ENCODE measurements around the gene SLC11A2.
"Not testable (repeated sequence)": the region's sequence is repeated elsewhere in the genome, so short reads cannot be mapped to it uniquely, and the experiment has no call there.

SLC11A2 gene

DNA sequence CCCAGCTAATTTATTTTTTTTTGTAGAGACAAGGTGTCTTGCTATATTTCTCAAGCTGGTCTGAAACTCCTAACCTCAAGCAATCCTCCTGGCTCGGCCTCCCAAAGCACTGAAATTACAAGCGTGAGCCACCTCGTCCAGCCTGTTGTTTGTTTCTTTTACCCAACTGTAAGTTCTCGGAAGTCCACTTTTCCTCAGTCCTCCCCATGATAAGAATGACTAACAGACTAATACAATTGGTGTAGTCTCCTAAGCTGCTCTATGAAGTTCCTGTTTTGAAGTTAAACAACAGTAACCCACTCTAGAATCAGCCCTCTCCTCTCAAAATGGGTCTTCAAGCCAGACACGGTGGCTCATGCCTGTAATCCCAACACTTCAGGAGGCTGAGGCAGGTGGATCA, 37.3 kb downstream of the SLC11A2 start:
- no peak for DNase-seq

DNA sequence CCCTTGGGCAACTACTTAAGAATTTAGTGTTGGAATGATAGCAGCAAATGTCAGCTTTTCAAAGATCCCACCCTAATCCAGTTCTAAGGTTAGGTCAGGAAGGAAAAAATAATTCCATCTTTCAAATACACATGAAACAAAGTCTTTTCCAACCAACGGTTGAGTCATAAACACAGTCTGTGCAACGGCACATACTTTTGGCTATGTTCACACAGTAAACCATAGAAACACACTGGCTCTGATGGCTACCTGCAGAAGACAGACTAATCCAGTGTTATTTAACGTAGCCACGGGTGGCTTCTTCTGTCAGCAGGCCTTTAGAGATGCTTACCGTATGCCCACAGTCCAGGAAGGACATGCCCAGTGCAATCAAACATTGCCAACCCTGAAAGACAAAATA, 38.1 kb downstream of the SLC11A2 start:
- DNase-seq: no peak

DNA sequence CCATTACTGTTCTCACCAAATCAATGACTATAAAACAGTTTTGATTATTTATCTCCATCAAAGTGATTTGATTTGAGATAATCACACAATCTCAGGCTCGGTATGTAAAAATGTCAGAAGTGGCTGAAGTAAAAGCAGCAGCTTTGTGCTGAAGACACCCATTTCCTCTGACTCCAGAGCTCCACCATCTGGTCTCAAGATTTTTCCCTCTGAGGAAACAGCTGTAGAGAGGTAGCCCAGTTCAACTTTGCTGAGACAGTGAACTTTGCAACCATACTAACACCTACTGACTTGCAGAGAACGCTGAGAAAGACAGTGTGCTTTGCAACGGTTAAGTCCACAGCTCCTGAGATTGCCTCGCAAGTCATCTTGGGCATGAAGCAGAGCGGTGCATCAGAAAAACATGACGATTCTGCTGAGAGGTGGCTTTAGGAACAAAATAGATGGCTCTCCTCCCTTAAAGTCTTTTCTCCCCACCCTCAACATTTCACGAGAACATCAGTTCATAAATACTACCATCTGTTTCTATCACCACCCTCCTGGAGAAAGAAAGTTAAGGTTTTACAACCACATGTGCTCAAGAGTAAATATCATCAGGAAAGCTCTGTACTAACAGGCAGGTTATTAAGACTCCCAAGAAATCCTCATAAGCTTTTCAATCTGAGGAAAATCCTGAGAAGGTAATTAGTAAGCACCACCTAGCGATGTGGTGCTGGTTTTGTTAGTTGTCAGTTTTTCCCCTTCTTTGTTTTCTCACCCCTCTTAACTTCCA, 39.0 kb downstream of the SLC11A2 start:
- no peak for DNase-seq

DNA sequence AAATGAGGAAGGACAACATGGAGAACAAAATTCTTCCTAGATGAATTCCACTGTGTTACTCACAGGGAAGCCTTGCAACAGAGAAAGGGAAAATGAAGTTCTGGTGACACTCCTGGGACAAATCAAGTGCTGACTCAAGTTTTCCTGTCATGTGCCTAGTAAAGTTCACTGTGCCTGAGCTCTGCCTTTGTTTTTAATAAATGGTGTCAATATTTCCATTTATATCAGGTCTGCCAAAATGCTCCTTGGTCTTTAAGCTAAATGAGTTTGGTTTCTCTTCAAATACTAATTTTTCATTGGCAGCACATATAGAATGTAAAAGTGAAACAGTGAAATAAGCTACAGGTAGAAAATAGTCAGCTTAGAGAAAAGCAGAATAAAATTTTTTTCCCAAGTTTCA, 40.9 kb downstream of the SLC11A2 start:
- DNase-seq: no peak

DNA sequence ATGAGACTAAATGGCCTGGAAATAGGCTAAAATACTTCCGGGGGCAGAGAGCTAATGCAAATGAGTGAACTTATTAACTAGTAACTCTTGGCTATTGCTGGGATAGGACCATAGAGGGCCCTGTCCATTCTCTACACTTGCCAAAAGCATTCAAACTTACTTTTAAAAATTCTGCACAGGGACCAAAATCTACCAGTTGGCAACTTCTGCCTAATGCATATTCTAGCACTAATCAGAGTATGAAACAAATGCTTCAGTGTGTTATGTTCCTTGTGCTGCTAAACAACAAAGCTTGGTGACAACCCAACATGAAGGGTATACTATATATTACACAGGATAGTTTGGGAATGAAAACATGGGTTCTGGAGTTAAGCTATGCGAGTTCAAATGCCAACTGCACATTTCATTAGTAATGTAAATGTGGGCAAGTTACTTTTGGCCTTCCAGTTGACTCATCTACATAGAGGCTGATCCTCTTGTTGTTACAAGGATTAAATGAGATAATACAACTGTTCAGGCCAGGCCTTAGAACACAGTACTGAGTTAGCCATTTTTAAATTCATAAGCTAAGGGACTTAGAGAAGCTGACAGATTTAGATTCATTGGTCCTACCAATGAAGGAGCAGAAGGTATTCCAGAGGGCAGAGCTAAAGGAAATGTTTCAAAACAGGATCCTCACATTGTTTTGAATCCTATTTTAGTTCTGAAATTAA, 41.4 kb downstream of the SLC11A2 start:
- DNase-seq: no peak

DNA sequence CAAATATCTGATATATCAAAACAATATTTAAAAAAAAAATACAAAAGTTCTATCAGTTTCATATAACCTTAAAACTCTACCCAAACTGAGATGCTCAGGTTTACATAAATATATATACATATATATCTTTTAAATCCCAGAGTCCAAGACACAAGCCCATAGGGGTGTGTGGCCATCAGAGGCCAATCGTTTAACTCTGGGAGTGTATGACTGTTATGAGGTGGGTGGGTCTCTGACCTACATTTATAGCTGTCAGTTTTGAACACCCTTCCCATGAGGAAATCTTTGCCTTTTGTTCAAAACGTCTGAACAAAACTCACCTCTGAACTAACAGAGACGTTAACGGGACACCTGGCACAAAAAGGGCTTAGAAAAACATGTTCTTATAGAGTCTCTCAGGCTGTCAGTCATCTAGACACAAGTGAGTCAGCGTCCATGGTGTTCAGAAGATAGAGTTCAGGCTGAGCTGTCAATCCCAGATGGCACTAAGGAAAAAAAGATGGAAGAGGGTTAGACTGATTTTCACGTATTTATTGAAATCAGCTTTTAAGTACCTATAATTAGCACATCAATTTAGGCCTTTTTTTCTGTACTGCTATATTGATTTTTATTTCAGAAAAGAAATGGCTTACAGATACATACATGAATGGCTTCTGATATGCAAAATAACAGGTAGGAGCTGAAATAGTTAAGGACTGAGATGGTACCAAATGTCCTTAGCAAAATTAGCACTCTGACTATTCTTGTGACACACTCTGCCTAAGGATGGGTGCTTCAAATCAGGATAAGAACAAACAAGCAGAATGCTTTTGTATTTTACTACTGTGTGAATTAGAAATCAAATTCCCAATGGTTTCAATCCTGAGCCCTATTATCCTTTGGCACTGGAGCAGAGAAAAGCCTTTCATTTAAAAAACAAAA, 44.6 kb downstream of the SLC11A2 start:
- DNase-seq: no peak

DNA sequence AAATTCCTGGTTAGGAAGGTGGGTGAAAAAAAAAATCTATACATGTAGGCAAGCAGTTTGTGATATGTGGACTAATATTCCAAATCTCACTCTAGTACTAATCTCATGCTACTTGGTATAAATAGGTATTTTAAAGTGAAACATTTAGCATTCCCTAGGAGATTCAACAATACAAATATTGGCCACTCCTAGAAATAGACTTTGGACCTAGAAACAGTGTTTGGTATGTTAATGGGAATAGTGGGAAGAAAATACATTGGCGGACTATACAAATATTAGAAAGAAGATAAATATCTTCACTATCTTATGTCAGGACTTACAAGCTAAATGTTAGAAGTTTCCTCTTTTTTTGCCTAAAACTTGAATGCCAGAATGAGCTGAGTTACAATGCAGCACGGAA, 45.6 kb downstream of the SLC11A2 start:
- DNase-seq: no peak

DNA sequence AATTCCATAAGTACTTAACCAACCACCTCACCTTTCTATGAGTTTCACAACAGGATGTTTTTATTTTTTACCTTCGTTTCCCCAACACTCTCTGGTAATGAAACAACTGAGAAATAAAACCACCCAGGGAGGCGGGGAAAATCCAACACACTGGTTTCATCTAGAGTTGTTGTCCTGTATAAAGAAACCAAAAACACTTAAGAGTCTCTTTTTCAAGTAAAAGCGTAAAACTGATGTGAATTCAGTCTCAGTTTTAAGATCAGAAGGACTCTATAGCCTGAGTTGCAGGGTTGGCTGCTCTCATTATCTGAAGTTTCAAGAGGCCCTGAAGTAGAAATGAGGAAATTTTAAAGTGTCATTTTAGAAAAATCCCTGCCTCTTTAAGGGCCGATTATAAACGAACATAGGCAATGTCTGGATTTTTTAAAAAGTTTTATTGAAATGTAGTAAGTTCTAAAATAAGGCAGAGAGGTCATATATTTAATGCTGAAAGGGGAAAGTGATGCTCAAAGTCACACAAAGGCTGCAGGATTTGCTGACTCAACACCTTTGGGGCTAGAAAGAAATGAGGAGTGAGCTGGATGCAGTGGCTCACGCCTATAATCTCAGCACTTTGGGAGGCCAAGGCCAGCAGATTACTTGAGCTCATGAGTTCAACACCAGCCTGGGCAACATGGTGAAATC, 46.7 kb downstream of the SLC11A2 start:
- DNase-seq: no peak

DNA sequence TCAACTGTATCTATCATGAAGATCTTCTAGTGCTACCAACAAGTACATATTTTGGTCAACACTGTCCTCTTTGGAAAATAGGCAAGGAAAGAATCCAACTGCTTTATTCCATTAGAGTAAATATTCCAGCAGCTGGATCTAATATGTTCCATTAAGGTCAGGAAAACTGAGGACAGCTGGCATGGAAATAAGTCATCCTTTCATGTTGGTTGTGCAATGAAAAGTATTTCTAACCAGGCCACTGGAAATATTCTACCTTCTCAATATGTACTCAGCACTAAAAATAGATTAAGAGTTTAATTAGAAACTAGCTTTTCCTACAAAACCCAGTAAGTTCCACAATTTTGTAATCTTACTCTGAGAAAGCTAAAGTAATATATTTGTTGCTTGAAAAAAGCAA, 54.2 kb downstream of the SLC11A2 start:
- no peak for DNase-seq

DNA sequence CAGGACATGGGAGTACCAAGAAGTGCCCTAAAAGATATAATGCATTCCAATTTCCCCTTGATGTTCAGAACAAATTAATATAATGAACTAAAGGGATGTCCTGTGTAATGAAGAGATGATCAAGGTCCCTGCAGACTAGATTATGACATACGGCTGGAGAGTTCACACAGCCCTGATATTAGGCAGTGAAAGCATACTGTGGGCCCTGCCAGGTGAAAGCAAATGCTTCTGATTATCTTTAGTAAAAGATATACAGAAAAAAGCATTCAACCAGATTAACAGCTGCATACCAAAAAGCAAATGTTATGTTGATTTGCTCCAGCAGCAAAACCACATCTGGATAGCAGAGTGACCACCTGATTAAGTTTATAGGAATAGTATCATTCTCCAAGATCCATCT, 61.8 kb downstream of the SLC11A2 start:
- DNase-seq: no peak

DNA sequence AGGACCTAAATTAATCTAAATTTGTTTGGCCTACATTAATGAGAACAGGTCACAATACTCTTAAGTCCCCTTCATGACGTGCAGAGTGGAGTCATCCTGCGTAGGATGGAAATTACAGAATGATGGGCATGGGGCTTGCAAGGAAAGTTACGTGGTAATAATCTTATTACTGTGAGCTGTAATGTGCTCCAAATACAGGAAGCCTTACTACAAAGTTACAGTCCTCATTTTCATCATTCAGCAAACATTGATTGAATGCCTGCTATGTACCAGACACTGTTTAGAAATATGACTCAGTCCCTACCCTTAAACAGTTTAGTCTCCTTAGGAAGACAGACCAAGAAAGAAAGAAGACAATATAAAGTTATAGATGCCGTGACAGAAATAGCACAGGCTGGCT, 64.5 kb downstream of the SLC11A2 start:
- no peak for DNase-seq

DNA sequence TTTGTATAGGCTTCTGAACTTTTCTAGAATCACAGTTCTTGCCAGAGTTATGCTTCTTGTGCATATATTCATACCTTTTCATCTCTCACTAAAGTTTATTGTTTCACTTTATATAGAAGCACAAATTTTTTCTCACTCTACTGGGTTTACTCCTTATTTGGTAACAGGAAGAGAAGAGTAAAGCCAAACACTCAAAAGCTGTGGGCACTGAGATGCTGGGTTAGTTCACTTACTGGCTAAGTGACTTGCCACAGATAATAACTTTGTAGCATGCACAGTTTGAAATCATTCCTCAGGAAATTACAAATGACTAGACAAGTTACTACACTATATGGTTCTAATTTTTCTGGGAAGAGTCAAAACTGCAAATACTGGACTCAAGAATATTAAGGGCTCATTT, 66.1 kb downstream of the SLC11A2 start:
- DNase-seq: no peak

DNA sequence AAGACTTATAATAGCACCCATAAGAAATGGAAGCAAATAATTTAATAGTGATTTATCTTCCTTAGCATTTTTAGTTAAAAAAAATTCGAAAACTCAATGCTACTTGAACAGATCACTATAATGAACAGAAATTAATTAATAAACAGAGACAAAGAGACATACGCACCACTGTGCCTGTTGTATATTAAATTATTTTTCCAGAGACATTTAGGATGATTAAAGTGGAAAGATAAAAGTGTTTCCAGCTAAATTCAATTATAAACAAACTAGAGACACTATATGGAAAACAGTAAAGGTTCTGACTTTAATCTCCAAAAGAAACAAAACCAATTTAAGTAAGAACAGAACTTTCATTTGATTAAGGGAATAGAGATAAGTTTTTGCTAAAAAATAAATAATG, 70.5 kb downstream of the SLC11A2 start:
- DNase-seq: no peak

DNA sequence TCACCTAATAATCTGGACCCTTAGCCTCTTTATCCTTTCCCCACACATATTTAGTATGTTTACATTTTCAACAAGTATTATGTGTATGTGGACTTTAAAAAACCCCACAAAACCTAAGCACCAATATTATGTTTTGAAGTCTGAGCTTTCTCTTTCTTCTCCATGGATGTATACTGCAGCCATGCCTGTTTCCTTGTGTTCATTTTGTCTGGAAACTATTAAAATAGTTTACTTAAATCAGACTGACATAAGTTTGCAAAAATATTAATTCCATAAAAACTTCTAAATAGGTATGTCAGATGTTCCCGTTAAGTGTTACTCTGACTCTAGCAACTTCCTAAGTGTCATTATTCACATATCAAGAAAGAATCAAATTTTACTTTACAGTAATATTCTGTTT, 70.9 kb downstream of the SLC11A2 start:
- DNase-seq: no peak

DNA sequence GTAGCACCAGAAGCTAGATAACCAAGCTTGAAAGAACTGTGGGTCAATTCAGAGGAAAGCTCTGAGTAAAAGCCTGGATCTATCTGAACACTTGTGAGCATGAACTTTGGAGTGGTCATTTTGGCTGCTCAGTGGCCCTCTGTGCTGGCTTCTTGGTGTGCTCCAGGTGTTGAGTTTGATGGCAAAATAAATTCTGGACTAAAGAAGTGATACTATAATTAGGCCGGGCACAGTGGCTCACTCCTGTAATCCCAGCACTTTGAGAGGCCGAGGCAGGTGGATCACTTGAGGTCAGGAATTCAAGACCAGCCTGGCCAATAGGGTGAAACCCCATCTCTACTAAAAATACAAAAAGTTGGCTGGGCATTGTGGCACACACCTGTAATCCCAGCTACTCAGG, 71.4 kb downstream of the SLC11A2 start:
- not testable (repeated sequence) for DNase-seq

DNA sequence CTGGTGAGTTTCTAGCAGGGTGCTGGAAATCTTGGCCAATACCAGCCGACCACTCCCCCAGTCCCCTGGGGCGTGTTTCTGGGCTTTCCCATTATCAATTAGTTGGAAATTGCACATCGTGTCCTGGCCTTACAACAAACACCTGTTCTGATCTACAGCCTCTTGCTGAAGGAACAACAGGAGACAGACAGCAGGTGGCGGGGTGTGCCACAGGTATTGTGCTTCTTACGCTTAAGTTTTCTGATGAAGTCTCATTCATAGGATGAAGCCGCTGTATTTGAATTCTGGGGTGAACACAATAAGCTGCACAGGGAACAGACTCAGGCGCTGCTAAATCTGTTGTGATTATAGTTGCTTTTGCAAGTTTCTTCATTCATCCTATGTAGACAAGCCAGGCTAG, 73.1 kb downstream of the SLC11A2 start:
- no peak for DNase-seq

DNA sequence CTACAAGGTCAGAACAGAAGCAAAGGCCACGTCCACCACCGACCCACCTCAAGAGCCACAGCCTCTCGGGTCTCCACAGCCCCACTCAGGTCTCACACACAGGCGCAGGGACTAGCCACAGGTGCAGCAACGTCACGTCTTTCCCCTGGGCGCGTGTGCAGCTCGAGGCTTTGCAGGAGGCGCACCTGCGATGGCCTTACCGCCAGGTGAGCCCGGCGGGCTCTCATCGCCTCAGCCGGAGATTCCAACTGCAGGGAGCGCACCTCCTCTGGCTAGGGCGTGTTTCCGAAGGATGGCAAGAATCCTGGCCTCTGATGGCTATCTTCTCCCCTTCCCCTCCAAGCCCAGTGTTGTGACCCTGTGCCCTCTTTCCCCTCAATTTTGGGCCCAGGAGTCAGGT, 73.7 kb downstream of the SLC11A2 start, which contains the start of gene HIGD1C:
Gene HIGD1C, plus strand, starts transcription at position 35 of the 400 bp plus-strand sequence. CDS start 1,455 bp downstream, outside the sequence.
- DNase-seq: no peak

DNA sequence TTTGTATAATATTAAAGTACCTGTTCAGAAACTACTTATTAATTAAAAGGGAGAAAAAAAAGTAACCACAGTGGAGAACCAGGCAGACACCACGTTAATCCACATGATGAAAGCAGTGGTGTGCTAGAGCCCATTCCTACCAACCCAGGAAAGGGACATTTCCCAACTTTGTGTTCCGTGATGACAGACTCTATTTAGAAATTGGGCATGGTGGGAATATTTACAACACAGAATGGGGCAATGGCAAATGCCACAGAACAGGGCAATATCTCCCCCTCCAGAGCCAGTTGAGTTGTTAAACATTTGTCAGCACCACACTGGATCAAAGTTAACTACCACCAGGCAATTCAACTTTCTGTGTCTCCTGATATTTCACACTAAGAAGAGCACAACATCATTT, 75.1 kb downstream of the SLC11A2 start:
- no peak for DNase-seq

DNA sequence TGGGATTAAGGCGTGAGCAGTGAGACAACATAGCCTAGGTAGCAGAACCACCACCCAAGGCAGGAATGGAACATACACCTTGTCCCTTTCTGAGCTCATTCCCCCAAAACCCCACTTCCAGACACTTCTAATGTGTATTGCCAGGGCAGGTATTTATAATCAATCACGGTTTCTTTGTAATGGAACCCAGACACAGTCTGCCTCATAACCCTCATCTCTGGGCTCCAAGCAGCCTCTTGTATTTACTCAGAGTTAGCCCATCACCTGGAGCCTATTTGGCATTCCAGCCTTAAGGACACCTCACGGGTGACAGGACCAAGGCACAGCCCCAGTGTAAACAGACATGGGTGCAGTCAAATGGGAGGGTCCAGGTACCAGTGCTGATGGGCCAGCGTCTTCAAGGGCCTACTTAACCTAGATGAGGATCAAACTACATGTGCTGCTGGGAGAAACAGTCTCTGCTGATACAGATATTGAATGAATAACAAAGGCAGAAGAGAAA, 76.3 kb downstream of the SLC11A2 start:
- no peak for DNase-seq

DNA sequence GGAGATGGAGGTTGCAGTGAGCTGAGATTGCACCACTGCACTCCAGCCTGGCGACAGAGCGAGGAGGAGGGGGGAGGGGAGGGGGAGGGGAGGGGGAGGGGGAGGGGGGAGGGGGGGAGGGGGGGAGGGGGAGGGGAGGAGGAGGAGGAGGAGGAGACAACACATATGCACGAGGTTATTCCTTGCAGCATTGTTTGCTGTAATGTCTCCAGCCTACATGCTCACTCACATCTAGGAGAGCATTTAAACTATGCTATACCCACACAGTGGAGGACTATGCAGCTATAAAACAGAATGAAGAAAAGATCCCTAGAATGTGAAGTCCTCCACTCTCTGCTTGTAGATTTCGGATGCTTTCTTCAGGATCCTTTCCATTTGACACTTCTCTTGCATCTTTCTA, 77.4 kb downstream of the SLC11A2 start:
- DNase-seq: no peak

DNA sequence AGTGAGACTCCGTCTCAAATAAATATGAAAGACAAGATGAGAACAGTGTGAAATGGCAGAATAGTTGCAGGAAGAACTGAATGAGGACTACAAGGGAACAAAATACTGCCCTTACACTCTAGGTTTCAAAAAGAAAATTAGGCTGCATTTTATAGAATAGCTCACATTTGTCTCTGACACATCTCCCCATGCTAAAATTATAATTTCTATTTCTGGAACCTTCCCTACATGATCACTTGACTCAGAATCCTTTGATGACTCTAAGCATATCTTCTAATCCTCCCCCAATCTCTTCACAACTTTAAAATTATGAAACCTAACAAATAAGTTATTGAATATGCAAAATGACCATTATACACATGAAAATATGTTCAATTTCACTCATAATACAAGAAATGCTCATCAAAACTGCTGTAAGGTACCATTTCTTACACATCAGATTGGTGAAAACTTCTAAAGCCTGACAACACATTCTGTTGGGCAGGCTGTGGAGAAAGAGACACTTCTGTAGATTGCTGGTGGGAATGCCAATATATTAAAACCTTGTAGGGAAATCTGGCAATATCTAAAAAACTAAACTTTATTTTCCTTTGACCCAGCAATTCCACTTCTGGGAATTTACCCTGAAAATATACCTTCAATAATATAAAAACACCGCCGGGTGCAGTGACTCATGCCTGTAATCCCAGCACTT, 78.1 kb downstream of the SLC11A2 start:
- no peak for DNase-seq

DNA sequence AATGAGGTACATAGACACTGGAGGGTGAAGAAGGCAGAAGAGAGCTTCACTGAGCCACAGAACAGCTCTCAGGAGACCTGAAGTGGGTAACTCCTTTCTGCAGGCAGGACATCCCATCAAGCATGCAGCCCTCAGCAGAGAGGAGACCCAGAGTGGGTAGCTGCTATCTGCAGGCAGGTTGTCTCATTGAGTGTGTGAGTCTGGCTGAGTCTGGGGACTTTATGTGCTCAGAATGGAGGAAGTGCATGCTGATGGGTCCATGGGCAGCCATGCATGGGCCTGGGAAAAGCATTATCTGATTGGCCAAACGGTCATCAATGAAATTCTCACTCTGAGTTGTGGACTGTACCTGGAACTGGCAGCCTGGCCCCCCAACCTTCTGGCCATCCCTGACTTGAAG, 88.5 kb downstream of the SLC11A2 start:
- no peak for DNase-seq
